Activated CD4-positive, CD25-positive, alpha-beta regulatory T cell treated with anti-CD3 and anti-CD28 coated beads, Interleukin-2, amount 50 U/mL, for 16 hours (primary cell): ENCODE measurements around the gene TMEM248.
"Not testable (repeated sequence)": the region's sequence is repeated elsewhere in the genome, so short reads cannot be mapped to it uniquely, and the experiment has no call there.

Experiments
- DNase-seq: peaks from one replicate; pipeline ENCODE4 v3.0.0-alpha.2; 2020; ENCODE audit warnings: low read depth, low spot score

The TMEM248 gene

GRCh38 chr7:67000601-67001258 is 79.7 kb downstream of the TMEM248 start:
- DNase-seq = not testable (repeated sequence)

- not testable (repeated sequence) for DNase-seq
Measured at GRCh38 chr7:67004145-67004544, 83.1 kb downstream of the TMEM248 start.

- DNase-seq = no peak
Measured at GRCh38 chr7:67006965-67007364, 85.9 kb downstream of the TMEM248 start.
